ENCODE measurements around the gene CXCR5. TPM values are rescaled to one million over a fixed set of nuclear protein-coding genes. Genes with fewer than 3 reads are reported as not detected.

Gene CXCR5
- total RNA-seq, 2 donors from 2014 or later, result 0.10 TPM; not detected in 1

DNA sequence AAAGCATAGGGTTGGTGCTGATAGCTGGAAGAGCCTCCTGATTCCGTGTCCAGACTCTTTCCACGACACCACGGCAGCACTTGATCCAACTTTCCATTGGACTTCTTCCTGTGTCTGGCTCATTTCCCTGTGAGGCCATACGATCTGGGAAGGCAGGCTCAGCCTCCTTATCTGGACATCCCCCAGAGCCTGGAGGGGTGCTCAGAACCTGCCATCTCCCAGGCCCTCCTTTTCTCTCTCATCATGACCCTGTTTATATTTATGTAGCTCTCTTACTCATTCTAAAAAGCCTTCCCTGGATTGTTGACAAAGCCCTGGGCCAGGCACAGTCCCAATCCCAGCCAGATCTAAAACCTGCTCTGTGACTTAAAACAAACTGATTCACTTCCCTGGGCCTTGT lies 49.8 kb downstream of the CXCR5 start:
- intact Hi-C loops (cut with DNase I), result loop anchor here in 1 of 2 donors (10.0 kb wide), 1 partner anchor 239 kb away; no protein-coding TSS in a partner anchor
- DNase-seq (ENCODE audit: low spot score), result peak; percentile 83

- intact Hi-C loops (cut with DNase I), result loop anchor here in 1 of 2 donors (10.0 kb wide), 1 partner anchor 241 kb away; no protein-coding TSS in a partner anchor
- DNase-seq (ENCODE audit: low spot score), result no peak
Observed at GRCh38 chr11:118935376-118935775, 51.7 kb downstream of the CXCR5 start.

GRCh38 chr11:118938491-118939403 lies 55.1 kb downstream of the CXCR5 start:
- intact Hi-C loops (cut with DNase I), result loop anchor here in 1 of 2 donors (10.0 kb wide), 1 partner anchor 244 kb away; no protein-coding TSS in a partner anchor
- DNase-seq (ENCODE audit: low spot score), result no peak

- no peak for DNase-seq (ENCODE audit: low spot score)
- intact Hi-C loops (cut with DNase I), result loop anchor here in 1 of 2 donors (10.0 kb wide), 1 partner anchor 245 kb away; no protein-coding TSS in a partner anchor
Observed at GRCh38 chr11:118939404-118939915, 55.8 kb downstream of the CXCR5 start.

DNA sequence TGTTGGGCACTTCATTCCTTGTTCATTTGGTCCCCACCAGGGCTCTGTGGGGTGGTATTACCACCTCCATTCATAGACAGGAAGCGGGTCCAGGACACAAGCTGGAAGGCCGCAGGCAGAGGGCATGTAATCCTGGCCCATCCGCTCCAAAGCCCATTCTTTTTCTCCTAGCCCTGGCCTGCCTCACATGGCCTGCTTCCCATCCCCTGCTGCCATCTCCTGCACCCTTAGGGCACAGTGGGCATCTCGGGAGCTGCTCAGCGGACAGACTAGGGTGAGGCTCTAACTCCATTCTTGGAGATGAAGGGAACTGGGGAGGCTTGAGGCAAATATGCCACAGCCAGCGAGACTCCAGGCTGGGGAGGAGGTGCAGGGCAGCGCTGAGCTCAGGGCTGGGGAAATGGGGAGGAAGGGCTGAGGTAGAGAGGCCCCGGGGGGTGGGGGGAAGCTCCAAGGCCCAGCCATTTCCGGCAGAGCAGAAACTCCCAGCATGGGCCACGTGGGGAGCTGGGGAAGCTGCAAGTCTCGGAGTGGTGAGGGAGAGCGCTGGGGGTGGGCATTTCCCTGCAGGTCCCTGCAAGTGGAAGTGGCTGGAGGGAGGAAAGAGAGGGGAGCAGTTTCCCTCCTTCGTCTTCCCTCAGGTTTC lies 56.4 kb downstream of the CXCR5 start:
- intact Hi-C loops (cut with DNase I), result loop anchor here in 1 of 2 donors (10.0 kb wide), 1 partner anchor 245 kb away; no protein-coding TSS in a partner anchor
- DNase-seq (ENCODE audit: low spot score), result no peak

DNA sequence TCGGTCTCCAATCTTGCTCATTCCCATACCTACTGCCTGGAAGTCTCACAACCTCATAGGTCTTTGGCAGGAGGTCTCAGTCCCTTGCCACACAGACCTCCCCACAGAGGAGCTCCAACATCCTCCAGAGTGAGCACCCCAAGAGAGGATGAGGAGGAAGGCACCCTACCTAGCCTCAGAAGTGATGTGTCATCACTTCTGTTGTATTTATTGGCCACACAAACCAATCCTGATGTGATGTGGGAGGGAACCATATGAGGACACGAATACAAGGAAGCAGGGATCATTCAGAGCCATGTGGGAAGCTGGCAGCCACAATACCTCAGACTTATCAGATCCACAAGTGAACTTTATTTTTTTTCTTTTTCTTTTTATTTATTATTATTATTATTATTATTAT lies 63.4 kb downstream of the CXCR5 start:
- intact Hi-C loops (cut with DNase I), result no loop called here
- DNase-seq (ENCODE audit: low spot score), result no peak

Small RNA genes lying within 50 kb of the gene (microRNA-seq; reads per million reads assigned to microRNA genes)
- 0 to 0.32 reads per million in 2 donors for gene MIR4492 (ENCODE audit: borderline microRNAs expressed in 2 of 2)

Other genes with a start within 250 kb of the CXCR5 start
- gene TREH, start 204.2 kb upstream of the CXCR5 start, total RNA-seq, result not detected
- gene DDX6, start 92.7 kb upstream of the CXCR5 start, total RNA-seq, result 100 to 1,000 TPM; 104 to 117 TPM
- gene BCL9L, start 42.0 kb downstream of the CXCR5 start, total RNA-seq, result 10 to 100 TPM; 89.2 to 89.5 TPM
- gene UPK2, start 72.4 kb downstream of the CXCR5 start, total RNA-seq, result not detected
- not detected for gene FOXR1, start 87.9 kb downstream of the CXCR5 start, total RNA-seq
- gene CENATAC, start 114.2 kb downstream of the CXCR5 start, total RNA-seq, result 10 to 100 TPM; 27.8 TPM
- gene RPS25, start 134.5 kb downstream of the CXCR5 start, total RNA-seq, result 100 to 1,000 TPM; 741 to 816 TPM
- 10 to 100 TPM; 45.4 to 49.9 TPM for gene TRAPPC4, start 134.9 kb downstream of the CXCR5 start, total RNA-seq
- 1 to 10 TPM; 6.0 to 7.8 TPM for gene SLC37A4, start 147.0 kb downstream of the CXCR5 start, total RNA-seq
- 100 to 1,000 TPM; 110 to 128 TPM for gene HYOU1, start 173.3 kb downstream of the CXCR5 start, total RNA-seq
- gene VPS11, start 183.9 kb downstream of the CXCR5 start, total RNA-seq, result 10 to 100 TPM; 24.8 to 26.6 TPM
- 10 to 100 TPM; 16.8 to 21.1 TPM for gene HMBS, start 201.0 kb downstream of the CXCR5 start, total RNA-seq
- 10 to 100 TPM; 23.8 to 24.2 TPM for gene DPAGT1, start 218.0 kb downstream of the CXCR5 start, total RNA-seq
- gene C2CD2L, start 223.5 kb downstream of the CXCR5 start, total RNA-seq, result 1 to 10 TPM; 7.4 to 8.5 TPM
- 10 to 100 TPM; 10.8 to 13.4 TPM for gene HINFP, start 237.7 kb downstream of the CXCR5 start, total RNA-seq

Measured in posterior vena cava (tissue), 2 donors.